NCI-H526 treated with DMSO at 0.1 percent for 48 hours (cell line): Measurements from ENCODE around the gene MLPH.

Experiments used
- DNase-seq: peaks from one replicate; lab custom pipeline; 2025; lab: John Stamatoyannopoulos, UW

The MLPH gene

GRCh38 chr2:237569041-237569440 lies 82.0 kb downstream of the MLPH start:
- no peak for DNase-seq

- DNase-seq = no peak
Observed at GRCh38 chr2:237569896-237570295, 82.8 kb downstream of the MLPH start.

- no peak for DNase-seq
Observed at GRCh38 chr2:237570776-237571335, 83.8 kb downstream of the MLPH start.

- DNase-seq = no peak
Observed at GRCh38 chr2:237571551-237571950, 84.5 kb downstream of the MLPH start.

GRCh38 chr2:237572021-237572741 lies 85.1 kb downstream of the MLPH start:
- DNase-seq = peak; percentile 69

- DNase-seq = no peak
Observed at GRCh38 chr2:237572742-237573101, 85.7 kb downstream of the MLPH start.

GRCh38 chr2:237573721-237574415 lies 86.8 kb downstream of the MLPH start:
- DNase-seq = no peak

- DNase-seq = no peak
Observed at GRCh38 chr2:237574467-237574866, 87.4 kb downstream of the MLPH start.

GRCh38 chr2:237574894-237575868 lies 88.1 kb downstream of the MLPH start:
- DNase-seq = no peak

- DNase-seq = no peak
Observed at GRCh38 chr2:237575869-237576862, 89.1 kb downstream of the MLPH start.

GRCh38 chr2:237576974-237577373 lies 89.9 kb downstream of the MLPH start:
- DNase-seq = no peak

- no peak for DNase-seq
Observed at GRCh38 chr2:237577458-237577857, 90.4 kb downstream of the MLPH start.

- DNase-seq = no peak
Observed at GRCh38 chr2:237577956-237578870, 91.2 kb downstream of the MLPH start.

- no peak for DNase-seq
Observed at GRCh38 chr2:237581326-237581725, 94.3 kb downstream of the MLPH start.

- DNase-seq = no peak
Observed at GRCh38 chr2:237581751-237582746, 95.0 kb downstream of the MLPH start.

- DNase-seq = no peak
Observed at GRCh38 chr2:237583385-237584295, 96.6 kb downstream of the MLPH start.

- DNase-seq = no peak
Observed at GRCh38 chr2:237585590-237586221, 98.7 kb downstream of the MLPH start.
